Fibroblast of mammary gland (primary cell): ENCODE measurements around the gene ZNF345.
A peak's percentile ranks its signal among the peaks of the same experiment; 100 is the strongest.

Experiments used
- DNase-seq: peaks from one replicate; pipeline ENCODE4 v3.0.0-alpha.2; 2010; ENCODE audit warnings: low read depth
- H3K4me3 ChIP-seq: 2 replicates; pipeline ENCODE4 v1.5.1; 2011; ENCODE audit warnings: low read depth, mild to moderate bottlenecking, low read length, moderate library complexity; ENCODE audit not compliant: control insufficient read depth
- CTCF ChIP-seq: conservative IDR thresholded peaks from 2 replicates; pipeline ENCODE4 v1.5.1; 2011; ENCODE audit warnings: low read depth, low read length, inconsistent platforms; ENCODE audit not compliant: control insufficient read depth, insufficient read depth

Gene ZNF345

GRCh38 chr19:36876993-36877938 lies 26.6 kb downstream of the ZNF345 start:
- DNase-seq = no peak
- no peak overlapping the region for H3K4me3 ChIP-seq

GRCh38 chr19:36891768-36892357 lies 41.2 kb downstream of the ZNF345 start:
- no peak for TF ChIP-seq CTCF
- DNase-seq = no peak
- H3K4me3 ChIP-seq = no peak overlapping the region

More at GRCh38 chr19:36876993-36877938, 26.6 kb downstream of the ZNF345 start:
- TF ChIP-seq CTCF = no peak

- no peak for DNase-seq
- no peak for TF ChIP-seq CTCF
- no peak overlapping the region for H3K4me3 ChIP-seq
Measured at GRCh38 chr19:36894849-36895383, 44.2 kb downstream of the ZNF345 start.

- H3K4me3 ChIP-seq = no peak overlapping the region
- TF ChIP-seq CTCF = no peak
- DNase-seq = no peak
Measured at GRCh38 chr19:36898422-36898821, 47.7 kb downstream of the ZNF345 start.

- DNase-seq = peak; percentile 84
- peak within 1 kb of the TSS; percentile 91 for H3K4me3 ChIP-seq
- peak; percentile 60 for TF ChIP-seq CTCF
Measured at GRCh38 chr19:36915992-36916830, 65.5 kb downstream of the ZNF345 start, which contains the start of the genes ZNF568 and ZNF829. Gene ZNF568, plus strand, starts transcription at chr19:36916332. Its CDS starts 6,439 bp downstream, at chr19:36922771. Gene ZNF829, minus strand, starts transcription at chr19:36916291. Its CDS starts 1,124 bp downstream, at chr19:36915167.

- peak; percentile 72 for DNase-seq
- peak overlapping the region; percentile 91 for H3K4me3 ChIP-seq
- TF ChIP-seq CTCF = no peak
Measured at GRCh38 chr19:36916991-36917390, 66.3 kb downstream of the ZNF345 start.
